Measurements from ENCODE around the gene TLR5.

TLR5 gene

DNA sequence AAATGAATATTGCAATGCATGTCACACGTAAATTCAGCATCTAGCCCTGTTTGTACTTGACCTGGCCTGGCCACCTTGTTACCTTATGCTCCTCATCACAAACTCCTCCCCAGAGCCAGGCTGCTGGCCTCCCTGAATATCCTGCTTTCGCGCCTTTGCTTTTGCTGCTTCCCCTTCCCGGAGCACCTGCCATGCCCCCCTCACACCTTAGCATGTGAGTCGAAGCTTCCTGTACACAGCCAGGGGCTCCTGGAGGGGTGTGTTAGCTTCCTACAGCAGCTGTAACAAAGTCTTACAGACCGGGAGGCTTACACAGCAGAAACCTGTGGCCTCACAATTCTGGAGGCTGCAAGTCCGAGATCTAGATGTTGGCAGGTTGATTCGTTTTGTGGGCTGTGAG is 60.1 kb downstream of the TLR5 start:
- TF ChIP-seq, protein P1, sequence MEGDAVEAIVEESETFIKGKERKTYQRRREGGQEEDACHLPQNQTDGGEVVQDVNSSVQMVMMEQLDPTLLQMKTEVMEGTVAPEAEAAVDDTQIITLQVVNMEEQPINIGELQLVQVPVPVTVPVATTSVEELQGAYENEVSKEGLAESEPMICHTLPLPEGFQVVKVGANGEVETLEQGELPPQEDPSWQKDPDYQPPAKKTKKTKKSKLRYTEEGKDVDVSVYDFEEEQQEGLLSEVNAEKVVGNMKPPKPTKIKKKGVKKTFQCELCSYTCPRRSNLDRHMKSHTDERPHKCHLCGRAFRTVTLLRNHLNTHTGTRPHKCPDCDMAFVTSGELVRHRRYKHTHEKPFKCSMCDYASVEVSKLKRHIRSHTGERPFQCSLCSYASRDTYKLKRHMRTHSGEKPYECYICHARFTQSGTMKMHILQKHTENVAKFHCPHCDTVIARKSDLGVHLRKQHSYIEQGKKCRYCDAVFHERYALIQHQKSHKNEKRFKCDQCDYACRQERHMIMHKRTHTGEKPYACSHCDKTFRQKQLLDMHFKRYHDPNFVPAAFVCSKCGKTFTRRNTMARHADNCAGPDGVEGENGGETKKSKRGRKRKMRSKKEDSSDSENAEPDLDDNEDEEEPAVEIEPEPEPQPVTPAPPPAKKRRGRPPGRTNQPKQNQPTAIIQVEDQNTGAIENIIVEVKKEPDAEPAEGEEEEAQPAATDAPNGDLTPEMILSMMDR (IDR thresholded peaks at IDR 0.05; ENCODE audit: low read depth, low read length, missing control alignments) = no peak
- no peak for DNase-seq (ENCODE audit: low read depth)
- no peak overlapping the region for H3K4me3 ChIP-seq (ENCODE audit: low read depth, low read length)

DNA sequence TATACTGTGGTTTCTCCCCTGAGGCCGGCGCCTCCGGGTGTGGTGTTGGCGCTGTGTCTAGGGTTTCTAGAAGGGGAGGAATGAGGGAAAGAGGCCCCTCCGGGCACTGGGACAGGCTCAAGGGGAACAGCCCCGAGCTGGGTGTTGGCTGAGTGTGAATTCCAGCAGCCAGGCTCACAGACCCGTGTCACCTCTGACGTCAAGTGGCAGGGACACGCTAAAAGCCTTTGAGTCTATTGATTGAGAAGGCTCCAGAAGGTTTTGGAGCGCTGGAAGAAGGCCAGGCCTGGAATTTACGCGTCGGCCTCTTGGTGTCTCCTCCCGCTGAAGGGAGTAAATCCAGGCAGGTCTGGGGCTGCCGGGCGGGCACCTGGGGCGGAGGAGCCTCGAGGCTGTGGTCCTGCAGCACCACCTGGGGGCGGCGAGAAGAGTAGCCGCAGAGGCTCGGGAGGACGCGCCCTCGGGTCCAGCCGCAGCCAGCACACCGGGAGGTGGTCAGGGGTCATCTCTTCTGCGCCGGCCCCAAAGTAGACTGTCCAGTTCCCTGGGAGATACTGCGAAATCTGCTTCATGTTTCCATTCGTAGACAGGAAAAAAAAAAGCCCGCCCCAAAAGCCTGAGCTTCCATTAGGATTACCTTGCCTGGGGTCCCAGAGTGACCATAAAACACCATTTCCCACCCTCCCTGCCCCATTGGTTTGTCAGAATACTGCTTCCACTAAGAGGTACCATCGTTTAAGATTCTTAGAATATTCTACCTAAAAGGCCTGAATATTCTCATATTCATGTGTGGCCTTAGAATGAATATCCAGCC is 61.7 kb downstream of the TLR5 start:
- peak overlapping the region; percentile 39 for H3K4me3 ChIP-seq (ENCODE audit: low read depth, low read length)
- TF ChIP-seq, protein P1 (IDR thresholded peaks at IDR 0.05; ENCODE audit: low read depth, low read length, missing control alignments) = peak; percentile 86
- peak; percentile 21 for DNase-seq (ENCODE audit: low read depth)

DNA sequence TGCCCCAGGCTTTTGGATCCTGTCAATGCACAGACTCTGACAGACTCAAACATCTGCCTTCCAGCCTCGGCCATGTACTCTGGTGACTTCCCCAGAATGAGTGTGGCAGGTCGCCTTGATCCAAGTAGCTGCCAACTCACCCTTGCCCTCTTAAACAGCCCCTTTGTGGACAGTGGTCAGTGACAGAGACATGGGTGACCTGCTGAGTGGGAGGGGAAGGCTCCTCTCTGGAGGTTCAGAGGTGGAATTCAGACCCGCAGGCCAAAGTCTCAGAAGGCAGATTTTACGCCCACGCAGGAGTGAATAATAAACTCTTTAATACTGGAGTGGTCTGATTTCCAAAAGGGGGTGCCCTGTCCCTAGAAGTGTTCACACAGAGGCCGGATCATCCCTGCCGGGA is 63.5 kb downstream of the TLR5 start:
- TF ChIP-seq, protein P1 (IDR thresholded peaks at IDR 0.05; ENCODE audit: low read depth, low read length, missing control alignments) = no peak
- DNase-seq (ENCODE audit: low read depth) = no peak
- no peak overlapping the region for H3K4me3 ChIP-seq (ENCODE audit: low read depth, low read length)

DNA sequence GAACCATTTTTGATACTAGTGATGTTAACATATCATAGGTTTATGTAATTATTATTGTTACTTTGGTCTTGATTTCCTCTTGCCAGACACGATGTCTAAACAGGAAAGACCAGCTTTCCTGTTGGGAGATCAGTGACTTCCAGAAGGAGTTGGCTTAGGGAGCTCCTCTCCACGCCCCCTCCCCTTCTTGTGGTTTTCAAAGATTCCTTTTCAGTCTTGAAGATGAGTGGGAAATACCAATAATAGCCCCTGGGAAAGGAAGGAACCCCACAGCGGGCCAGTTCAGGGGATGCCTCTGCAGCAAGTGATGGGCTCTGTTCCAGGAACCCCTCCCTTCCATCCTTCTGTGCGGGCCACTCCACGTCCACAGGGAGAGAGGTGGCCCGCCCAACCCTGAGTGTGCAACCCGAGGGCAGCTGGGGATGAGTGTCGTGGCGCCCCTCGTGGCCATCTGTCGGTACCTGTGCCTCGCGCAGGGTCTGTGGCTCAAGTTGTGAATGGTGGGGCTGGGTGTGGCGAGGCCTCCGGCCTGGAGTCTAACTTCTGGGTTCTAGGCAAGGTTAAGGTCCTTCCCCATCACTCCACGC is 65.7 kb downstream of the TLR5 start:
- DNase-seq (ENCODE audit: low read depth) = no peak
- no peak overlapping the region for H3K4me3 ChIP-seq (ENCODE audit: low read depth, low read length)
- TF ChIP-seq, protein P1 (IDR thresholded peaks at IDR 0.05; ENCODE audit: low read depth, low read length, missing control alignments) = peak; percentile 35

DNA sequence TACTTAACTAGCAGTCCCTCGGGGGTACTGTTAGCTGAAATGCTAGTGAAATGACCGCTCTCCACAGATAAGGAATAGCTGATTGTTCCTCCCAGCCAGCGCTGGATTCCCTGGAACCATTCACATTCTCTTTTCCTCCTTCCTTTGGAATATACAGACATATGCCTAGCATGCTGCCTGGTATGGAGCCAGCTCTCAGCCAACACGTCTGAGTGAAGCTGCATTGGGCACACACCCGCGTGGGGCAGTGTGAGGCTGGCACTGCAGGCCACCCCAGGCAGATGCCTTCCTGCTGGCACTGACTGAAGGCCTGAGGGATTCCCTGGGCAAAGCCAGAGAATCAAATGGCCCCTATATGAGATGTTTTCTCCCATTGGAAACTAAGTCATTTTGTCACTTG is 66.7 kb downstream of the TLR5 start:
- H3K4me3 ChIP-seq (ENCODE audit: low read depth, low read length) = no peak overlapping the region
- TF ChIP-seq, protein P1 (IDR thresholded peaks at IDR 0.05; ENCODE audit: low read depth, low read length, missing control alignments) = no peak
- no peak for DNase-seq (ENCODE audit: low read depth)

DNA sequence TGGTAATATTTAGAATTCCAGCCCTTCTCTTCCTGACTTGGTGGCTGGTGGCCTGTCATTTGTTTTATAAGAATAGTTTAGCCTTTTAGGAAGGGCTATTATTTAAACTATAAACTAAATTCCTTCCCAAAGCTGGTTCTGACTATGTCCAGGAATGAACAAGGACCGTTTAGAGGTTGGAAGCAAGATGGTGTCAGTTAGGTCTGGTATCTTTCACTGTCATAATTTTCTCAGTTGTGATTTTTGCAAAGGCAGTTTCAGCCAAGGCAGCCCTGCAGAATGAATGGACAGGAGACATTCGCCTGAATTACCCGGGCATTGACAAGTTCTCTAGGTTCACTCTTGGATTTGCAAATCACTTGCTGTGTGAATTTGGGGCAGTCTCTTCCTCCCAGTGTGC is 67.2 kb downstream of the TLR5 start:
- no peak overlapping the region for H3K4me3 ChIP-seq (ENCODE audit: low read depth, low read length)
- no peak for DNase-seq (ENCODE audit: low read depth)
- TF ChIP-seq, protein P1 (IDR thresholded peaks at IDR 0.05; ENCODE audit: low read depth, low read length, missing control alignments) = no peak
